Testis (tissue), 2 donors: ENCODE measurements around the gene CRTAC1.

Experiments used
- POLR2A ChIP-seq: fragments of 450-650 bp; IDR thresholded peaks from one replicate; pipeline ENCODE4 v1.6.1; 2017; ENCODE audit warnings: antibody characterized with exemption, mild to moderate bottlenecking, moderate library complexity
- TF ChIP-seq, protein P1 (sequence below), 3 experiments: fragments of 450-650 bp in 2 of 3; fragments of 200-600 bp in 1 of 3; sonication (generic) in 1 of 3; IDR thresholded peaks; one replicate each; pipeline ENCODE4 v1.5.1; 2016 to 2019; ENCODE audit warnings: antibody characterized with exemption in 3 of 3, mild to moderate bottlenecking in 2 of 3, moderate library complexity in 1 of 3

DNA sequence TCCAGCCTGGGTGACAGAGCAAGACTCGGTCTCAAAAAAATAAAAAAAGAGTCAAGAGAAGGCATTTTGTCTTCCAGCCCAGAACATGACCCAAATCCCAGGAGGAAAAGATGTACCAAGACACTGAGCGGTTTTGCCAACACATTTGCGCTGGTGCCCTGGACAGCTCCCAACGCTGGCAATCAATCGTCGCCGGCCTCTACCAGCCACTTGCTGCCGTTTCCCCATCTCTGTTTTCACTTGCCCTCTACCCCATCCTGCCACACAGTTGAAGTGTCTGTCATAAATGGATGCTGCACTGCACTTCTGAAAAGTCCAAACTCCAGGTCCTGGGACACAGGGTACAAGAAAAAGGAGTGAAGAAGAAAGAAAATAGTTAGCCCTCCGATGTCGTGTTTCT is 29.7 kb upstream of the CRTAC1 start:
- TF ChIP-seq, protein P1, sequence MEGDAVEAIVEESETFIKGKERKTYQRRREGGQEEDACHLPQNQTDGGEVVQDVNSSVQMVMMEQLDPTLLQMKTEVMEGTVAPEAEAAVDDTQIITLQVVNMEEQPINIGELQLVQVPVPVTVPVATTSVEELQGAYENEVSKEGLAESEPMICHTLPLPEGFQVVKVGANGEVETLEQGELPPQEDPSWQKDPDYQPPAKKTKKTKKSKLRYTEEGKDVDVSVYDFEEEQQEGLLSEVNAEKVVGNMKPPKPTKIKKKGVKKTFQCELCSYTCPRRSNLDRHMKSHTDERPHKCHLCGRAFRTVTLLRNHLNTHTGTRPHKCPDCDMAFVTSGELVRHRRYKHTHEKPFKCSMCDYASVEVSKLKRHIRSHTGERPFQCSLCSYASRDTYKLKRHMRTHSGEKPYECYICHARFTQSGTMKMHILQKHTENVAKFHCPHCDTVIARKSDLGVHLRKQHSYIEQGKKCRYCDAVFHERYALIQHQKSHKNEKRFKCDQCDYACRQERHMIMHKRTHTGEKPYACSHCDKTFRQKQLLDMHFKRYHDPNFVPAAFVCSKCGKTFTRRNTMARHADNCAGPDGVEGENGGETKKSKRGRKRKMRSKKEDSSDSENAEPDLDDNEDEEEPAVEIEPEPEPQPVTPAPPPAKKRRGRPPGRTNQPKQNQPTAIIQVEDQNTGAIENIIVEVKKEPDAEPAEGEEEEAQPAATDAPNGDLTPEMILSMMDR (IDR thresholded peaks at IDR 0.05): no peak
- TF ChIP-seq POLR2A: no peak
